Measurements from ENCODE around the gene TMOD1.

GRCh38 chr9:97562542-97562941 is 61.1 kb downstream of the TMOD1 start:
- TF ChIP-seq, protein P1, sequence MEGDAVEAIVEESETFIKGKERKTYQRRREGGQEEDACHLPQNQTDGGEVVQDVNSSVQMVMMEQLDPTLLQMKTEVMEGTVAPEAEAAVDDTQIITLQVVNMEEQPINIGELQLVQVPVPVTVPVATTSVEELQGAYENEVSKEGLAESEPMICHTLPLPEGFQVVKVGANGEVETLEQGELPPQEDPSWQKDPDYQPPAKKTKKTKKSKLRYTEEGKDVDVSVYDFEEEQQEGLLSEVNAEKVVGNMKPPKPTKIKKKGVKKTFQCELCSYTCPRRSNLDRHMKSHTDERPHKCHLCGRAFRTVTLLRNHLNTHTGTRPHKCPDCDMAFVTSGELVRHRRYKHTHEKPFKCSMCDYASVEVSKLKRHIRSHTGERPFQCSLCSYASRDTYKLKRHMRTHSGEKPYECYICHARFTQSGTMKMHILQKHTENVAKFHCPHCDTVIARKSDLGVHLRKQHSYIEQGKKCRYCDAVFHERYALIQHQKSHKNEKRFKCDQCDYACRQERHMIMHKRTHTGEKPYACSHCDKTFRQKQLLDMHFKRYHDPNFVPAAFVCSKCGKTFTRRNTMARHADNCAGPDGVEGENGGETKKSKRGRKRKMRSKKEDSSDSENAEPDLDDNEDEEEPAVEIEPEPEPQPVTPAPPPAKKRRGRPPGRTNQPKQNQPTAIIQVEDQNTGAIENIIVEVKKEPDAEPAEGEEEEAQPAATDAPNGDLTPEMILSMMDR (IDR thresholded peaks at IDR 0.05) = no peak
- TF ChIP-seq POLR2A (IDR thresholded peaks at IDR 0.05) = no peak
